GM19035 (cell line): ENCODE measurements around the gene TTC34.

Experiments used
- ATAC-seq: cut with Tn5 transposase; IDR thresholded peaks from one replicate; pipeline ENCODE4 v1.9.1; 2021; ENCODE audit not compliant: unreplicated experiment

TTC34 gene

GRCh38 chr1:2829846-2830615 is 28.5 kb upstream of the TTC34 start:
- ATAC-seq, result no peak

DNA sequence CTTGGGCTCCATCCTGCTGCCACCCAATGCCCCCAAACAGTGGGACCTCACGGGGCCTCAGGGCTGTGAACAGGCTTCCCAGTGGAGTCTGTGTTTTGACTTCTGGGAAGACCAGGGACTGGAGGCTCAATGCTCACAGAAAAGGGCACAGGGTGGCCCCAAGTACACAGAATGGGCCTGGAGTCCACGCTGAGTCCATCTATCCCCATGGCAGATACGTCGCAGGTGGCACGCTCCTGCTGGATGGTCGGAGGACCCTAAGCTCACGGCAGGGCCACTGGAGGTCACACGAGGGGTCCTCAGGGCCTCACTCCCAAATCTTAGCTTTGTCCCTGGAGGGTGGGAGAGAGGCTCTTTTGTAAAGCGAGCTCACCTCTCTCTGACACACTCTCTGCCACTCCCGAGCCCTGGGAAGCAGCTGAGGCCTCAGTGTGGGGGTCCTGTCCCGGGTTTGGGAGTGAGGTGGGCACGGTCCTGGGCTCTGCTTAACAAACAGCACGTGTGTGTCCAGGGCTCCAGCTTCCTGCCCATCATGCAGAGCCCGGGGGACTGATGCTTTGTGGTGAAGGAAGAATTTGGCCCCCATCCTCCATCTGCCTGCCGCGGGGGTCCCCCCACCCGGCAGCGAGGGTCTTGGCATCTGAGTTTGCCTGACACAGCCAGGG is 27.2 kb upstream of the TTC34 start:
- no peak for ATAC-seq

DNA sequence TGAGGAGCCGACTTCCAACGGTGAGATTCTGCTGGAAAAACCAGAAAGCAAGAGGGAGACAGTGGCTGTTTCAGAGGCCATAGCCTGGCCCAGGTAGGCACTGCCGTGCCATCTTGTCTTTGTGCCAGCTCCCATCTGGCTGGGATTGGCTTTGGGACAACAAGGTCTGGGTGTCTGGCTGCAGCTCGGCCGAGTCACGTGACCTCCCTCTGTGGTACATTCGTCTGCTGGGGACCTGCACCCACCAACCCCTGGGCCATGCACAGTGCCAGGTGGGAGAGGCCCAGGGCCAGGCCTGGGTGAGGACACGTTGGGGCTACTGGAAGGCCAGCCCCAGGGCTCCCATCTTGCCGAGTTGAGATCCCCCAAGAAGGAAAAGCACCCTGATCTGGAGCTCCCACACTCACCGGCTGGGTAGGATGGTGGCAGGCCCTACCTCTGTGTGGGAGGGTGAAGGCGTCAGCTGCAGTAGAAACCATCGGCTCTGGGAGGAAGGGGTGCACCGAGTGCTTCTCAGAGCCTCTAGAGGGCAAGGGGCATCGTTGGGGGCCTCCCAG is 25.3 kb upstream of the TTC34 start:
- no peak for ATAC-seq

GRCh38 chr1:2826316-2826715 is 24.8 kb upstream of the TTC34 start:
- no peak for ATAC-seq

DNA sequence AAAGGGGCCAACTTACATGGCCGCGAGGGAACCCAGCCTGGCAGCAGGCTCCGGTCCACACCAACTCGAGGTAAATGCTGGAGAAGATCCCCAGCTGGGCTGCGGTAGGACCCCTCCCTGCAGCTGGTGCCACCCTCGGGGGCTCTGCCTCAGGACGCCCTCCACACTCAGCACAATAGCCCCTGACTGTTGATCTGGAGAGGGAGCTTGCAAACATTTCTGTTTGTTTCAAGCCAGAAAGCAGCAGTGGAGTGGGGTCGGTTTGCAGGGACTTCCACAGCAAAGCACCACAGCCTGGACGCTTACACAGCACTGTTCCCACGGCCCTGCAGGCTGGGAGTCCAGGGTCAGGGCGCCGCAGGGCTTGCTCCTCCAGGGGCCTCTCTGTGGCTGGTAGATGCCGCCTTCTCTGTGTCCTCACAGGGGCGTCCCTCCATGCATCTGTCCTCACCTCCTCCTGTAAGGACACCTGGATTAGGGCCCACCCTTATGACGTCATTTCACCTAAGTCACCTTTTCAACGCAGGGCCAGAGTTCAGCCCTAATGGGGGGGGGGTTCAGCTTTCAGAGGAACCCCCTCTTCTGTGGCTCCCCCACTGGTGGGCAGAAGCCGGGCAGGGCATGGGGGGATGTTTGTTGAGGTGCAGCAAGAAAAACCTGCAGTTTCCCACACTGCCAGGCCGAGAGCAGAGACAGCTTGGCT is 24.1 kb upstream of the TTC34 start:
- no peak for ATAC-seq

GRCh38 chr1:2824999-2825398 is 23.5 kb upstream of the TTC34 start:
- ATAC-seq, result no peak

DNA sequence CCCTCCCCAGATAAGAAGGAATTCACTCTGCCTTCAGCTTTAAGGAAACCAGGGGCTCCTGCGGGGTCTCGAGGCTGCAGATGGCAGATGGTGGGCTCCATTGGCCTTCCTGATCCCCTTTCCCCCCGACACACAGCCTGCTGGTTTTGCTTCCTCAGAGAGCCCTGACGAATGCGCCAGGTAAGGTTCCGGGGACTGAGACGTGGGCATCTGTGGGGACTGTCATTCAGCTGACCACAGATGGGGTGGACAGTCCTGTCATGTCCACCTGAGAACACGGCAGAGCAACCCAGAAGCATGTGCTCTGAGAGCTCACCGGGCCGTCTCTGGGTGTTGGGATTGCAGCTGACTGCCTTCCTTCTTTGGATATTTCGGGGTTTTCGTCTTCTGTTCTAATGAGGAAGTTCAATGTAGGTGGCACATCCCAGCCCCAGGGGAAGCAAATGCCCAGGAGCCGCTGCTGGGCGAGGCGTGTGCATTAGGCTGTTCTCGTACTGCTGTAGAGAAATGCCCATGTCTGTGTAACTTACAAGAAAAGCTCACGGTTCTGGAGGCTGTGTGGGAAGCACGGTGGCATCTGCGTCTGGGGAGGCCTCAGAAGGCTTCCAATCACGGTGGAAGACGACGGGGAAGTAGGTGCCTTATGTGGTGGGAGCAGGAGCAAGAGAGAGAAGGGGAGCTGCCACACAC is 22.6 kb upstream of the TTC34 start:
- no peak for ATAC-seq

GRCh38 chr1:2822621-2823145 is 21.2 kb upstream of the TTC34 start:
- no peak for ATAC-seq

GRCh38 chr1:2821966-2822620 is 20.6 kb upstream of the TTC34 start:
- ATAC-seq, result no peak

DNA sequence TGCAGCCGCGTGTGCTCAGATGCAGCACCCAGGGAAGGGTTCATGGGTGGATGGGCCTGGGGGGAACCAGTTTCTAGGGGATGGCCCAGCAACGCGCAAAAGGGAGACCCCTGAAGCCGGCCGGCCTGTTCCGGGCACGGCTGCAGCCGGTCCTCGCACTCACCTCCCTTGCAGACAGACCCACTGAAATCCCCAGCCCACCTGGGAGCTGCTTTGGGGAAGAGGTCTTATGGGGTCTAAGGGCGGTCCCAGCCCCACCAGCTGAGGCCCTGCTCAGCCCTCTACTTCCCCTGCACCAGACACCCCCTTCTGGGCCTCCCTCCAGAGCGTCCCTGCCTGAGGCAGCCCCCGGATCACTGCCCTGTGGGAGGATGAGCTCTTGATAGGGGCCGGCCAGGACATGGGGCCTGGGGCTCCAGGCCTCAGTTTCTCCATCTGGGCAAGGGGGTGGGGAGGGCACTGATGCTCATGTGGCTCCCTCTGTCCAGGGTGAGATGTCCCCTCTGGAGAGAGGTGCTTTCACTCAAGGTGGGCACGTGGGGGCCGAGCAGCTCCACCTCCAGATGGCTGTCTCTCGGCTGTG is 20.0 kb upstream of the TTC34 start:
- no peak for ATAC-seq

DNA sequence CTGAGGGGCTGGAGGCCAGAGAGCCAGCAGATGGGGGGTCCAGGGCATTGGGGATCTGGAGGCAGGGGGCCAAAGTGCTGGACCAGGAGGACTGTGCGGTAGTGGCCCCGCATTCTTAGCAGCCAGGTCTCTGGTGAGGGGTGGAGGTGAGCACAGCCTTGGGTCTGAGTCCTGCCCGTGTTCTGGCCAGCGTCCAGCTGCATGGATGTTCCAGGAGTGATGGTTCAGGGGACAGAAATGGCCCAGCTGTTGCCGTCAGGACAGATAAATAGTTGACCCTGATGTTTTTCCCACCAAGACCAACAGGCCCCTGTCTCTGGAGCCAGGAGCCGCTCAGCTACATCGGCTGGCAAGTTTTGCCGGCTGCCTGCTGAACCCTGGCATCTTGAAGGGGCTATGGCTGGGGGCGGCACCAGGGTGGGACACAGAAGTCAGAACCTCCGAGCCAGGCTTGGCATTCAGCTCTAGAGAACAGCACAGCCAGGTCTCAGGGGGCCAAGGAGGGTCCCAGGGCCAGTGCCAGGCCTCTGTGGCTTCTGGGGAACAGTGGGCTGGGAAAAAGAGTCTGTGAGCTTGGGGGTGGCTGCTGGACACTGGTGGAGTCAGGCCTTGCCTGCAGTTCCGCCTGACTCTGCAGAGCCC is 19.4 kb upstream of the TTC34 start:
- no peak for ATAC-seq

- no peak for ATAC-seq
These were observed 18.6 kb upstream of the TTC34 start for GRCh38 chr1:2819831-2820730.

DNA sequence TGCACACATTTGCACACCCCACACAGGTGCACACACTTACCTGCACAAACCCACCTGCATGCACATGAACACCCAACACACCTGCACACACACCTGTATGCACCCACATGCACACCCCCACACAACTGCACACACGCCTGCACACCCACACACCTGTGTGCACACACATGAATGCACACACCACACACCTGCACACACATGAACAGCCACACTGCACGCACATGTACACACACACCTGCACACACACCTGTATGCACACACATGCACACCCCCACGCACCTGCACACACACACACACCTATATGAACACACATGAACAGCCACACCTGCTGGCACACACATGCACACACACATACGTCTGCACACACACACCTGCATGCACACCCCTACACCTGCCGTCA is 17.9 kb upstream of the TTC34 start:
- no peak for ATAC-seq

GRCh38 chr1:2817784-2818564 is 16.5 kb upstream of the TTC34 start:
- ATAC-seq, result no peak

DNA sequence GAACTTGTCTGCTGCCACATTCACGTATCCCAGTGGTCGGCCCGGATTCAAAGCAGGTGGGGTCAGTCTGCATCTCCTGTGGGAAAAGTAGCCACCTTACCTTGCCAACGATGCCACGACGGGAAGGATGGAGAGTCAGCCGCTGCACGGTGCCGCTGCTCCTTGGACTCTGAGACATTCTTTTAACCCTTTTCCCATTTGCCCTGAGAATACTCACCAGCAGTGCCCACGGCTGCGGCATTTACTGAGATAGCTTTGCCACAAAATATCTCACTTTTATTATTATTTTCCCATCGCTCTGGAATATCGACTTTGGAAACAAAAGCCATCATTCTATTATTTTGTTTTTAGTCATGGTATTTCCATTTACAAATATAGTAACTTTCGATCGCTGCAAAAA is 15.3 kb upstream of the TTC34 start:
- no peak for ATAC-seq

DNA sequence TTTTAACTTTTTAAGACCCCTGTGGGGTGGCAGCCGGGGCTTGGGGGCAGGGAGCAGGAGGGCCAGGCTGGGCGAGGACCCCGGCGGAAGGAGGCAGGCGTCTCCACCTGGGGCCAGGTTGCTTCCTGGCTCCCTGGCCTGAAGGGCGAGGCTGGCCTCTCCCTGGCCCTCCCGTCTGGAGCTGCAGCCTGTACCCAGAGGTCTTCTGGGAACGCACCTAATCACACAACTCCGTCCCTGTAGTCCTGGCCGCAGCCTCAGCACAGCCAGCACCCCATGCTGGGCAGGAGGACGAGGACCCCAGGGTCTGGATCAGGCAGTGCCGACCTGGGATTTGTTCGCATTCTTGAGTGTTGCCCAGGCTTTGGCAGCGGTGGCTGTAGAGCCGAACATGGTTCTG is 14.1 kb upstream of the TTC34 start:
- ATAC-seq, result no peak

DNA sequence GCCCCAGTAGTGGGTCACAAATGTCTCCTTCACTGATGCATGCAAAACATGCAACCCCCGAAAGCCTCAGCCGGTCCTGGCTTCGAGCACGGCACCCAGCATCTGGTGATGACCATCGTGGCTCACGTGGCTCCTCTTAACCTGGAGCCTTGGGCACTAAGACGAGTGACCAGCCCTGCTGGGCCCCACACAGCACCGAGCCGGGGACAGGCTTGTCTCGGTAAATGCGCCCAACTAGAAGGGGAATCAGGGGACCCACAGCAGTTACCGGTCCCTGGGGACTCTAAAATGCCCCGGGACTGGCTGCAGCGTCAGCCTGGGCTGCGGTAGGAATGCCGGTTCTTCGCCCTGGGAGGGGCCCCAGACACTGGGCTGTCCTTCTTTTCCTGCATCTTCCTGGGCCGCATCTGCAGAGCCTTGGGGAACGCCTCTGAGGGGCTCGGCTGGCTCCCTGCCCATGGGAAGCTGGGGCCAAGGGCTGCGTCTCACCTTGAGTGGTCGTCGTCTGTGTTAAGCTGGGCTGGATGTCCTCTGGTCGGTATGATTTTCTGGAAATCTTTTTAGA is 13.1 kb upstream of the TTC34 start:
- ATAC-seq, result no peak
